Liver (tissue), 3 donors: Measurements from ENCODE around the gene COL27A1.

ENCODE experiments used
- CTCF ChIP-seq: fragments of 150-350 bp; IDR thresholded peaks from 2 replicates; pipeline ENCODE4 v1.5.1; 2017; ENCODE audit warnings: improper control_type of control experiment, low read depth, low read length; ENCODE audit not compliant: missing input control
- FOXA1 ChIP-seq: IDR thresholded peaks from 2 replicates; pipeline ENCODE4 v1.6.1; 2016; ENCODE audit warnings: antibody characterized with exemption
- GABPA ChIP-seq, 2 donors: IDR thresholded peaks in 1 of 2; conservative IDR thresholded peaks in 1 of 2; 2 replicates each; pipeline ENCODE4 v1.6.1; 2016; ENCODE audit warnings: antibody characterized with exemption in 2 of 2, mild to moderate bottlenecking in 1 of 2, moderate library complexity in 1 of 2
- REST ChIP-seq: IDR thresholded peaks from 2 replicates; pipeline ENCODE4 v1.6.1; 2016; ENCODE audit warnings: antibody characterized with exemption, mild to moderate bottlenecking
- SP1 ChIP-seq: IDR thresholded peaks from 2 replicates; pipeline ENCODE4 v1.6.1; 2018; ENCODE audit warnings: antibody characterized with exemption, mild to moderate bottlenecking
- TAF1 ChIP-seq: conservative IDR thresholded peaks from 2 replicates; pipeline ENCODE4 v1.6.1; 2016; ENCODE audit warnings: antibody characterized with exemption, mild to moderate bottlenecking
- donor health status: healthy.
- donor health status: healthy.

GRCh38 chr9:114119242-114120191, 35.8 kb upstream of the COL27A1 start:
- TF ChIP-seq CTCF = no peak
- no peak for TF ChIP-seq SP1
- no peak for TF ChIP-seq TAF1
- no peak for TF ChIP-seq GABPA (IDR thresholded peaks at IDR 0.05 in 1 of 2, conservative IDR thresholded peaks at IDR 0.05 in 1 of 2)
- TF ChIP-seq REST = no peak
- TF ChIP-seq FOXA1 = no peak
